ENCODE results near the gene RBMY1A1. TPM values are rescaled to one million over a fixed set of nuclear protein-coding genes. Genes with fewer than 3 reads are reported as not detected.
"Not testable (repeated sequence)": the region's sequence is repeated elsewhere in the genome, so short reads cannot be mapped to it uniquely, and the experiment has no call there.

RBMY1A1 gene
- not detected in 2 replicates for total RNA-seq

DNA sequence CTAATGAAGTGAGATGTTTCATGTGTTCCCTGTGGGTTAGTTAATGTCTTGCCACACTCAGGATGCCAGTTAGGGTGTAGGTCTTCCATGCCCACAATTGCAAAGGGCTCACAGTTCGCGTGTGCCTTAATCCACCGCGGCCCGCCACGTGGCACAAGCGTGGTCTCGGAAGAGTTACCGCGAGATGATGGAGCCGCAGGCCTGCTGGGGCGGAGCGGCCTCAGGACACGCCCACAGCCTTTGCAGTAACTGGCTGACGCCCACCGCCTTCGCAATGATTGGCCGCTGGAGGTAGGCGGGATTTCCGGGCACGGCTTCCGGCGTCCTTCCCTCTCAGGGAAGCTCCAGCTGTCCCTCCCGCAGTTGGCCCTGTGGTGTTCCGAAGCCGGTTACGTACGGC, at the start of gene RBMY1A1:
RBMY1A1 (plus strand) TSS at position 301 of the 400 bp plus-strand sequence. CDS start 2,013 bp downstream, outside the sequence.
- H3K27ac Mint-ChIP-seq; H3K27me3 Mint-ChIP-seq; DNase-seq; H3K9me3 Mint-ChIP-seq; CTCF ChIA-PET; H3K4me1 Mint-ChIP-seq; intact Hi-C loops (cut with micrococcal nuclease); H3K4me3 Mint-ChIP-seq; H3K36me3 Mint-ChIP-seq (ENCODE audit: low read depth); POLR2A ChIA-PET; ATAC-seq (ENCODE audit: low read depth): not testable (repeated sequence)

DNA sequence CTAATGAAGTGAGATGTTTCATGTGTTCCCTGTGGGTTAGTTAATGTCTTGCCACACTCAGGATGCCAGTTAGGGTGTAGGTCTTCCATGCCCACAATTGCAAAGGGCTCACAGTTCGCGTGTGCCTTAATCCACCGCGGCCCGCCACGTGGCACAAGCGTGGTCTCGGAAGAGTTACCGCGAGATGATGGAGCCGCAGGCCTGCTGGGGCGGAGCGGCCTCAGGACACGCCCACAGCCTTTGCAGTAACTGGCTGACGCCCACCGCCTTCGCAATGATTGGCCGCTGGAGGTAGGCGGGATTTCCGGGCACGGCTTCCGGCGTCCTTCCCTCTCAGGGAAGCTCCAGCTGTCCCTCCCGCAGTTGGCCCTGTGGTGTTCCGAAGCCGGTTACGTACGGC, 23.6 kb upstream of the RBMY1A1 start, which contains the start of gene RBMY1B:
RBMY1B (plus strand) TSS at position 301 of the 400 bp plus-strand sequence. CDS start 2,013 bp downstream, outside the sequence.
- CTCF ChIA-PET; DNase-seq; ATAC-seq (ENCODE audit: low read depth); H3K4me1 Mint-ChIP-seq; H3K36me3 Mint-ChIP-seq (ENCODE audit: low read depth); H3K27me3 Mint-ChIP-seq; intact Hi-C loops (cut with micrococcal nuclease); POLR2A ChIA-PET; H3K27ac Mint-ChIP-seq; H3K9me3 Mint-ChIP-seq; H3K4me3 Mint-ChIP-seq: not testable (repeated sequence)

DNA sequence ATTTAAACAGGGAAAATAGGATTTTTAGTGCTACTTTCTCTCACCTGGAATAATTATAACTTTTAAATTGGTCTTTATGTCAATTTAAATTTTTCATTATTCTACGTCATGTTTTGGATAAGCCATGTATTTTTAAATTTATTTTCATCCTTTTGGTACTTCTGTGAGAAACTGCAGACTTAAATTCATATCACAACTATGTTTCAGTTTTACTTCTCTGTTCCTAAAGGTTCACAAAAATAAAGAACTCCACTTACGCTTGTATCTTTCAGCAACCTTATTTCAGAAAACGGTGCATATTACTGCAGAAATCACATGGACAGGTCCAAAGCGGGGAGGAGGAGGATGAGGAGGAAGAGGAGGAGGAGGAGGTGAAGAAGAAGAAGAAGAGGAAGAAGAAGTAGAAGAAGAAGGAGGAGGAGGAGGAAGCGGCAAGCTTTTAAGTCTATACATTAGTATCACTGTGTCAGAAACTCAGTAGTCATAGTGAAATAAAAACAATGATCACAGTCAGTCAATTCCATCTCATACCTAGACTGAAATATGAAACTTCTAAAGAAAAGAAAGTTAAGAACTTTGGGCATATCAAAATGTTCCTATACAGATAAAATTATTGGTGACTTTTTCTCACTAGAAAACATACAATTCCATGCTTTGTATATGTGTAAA, 24.8 kb downstream of the RBMY1A1 start:
- POLR2A ChIA-PET; H3K4me3 Mint-ChIP-seq; DNase-seq; intact Hi-C loops (cut with micrococcal nuclease); H3K4me1 Mint-ChIP-seq; CTCF ChIA-PET; H3K27me3 Mint-ChIP-seq; H3K9me3 Mint-ChIP-seq; H3K36me3 Mint-ChIP-seq (ENCODE audit: low read depth); H3K27ac Mint-ChIP-seq; ATAC-seq (ENCODE audit: low read depth): not testable (repeated sequence)

DNA sequence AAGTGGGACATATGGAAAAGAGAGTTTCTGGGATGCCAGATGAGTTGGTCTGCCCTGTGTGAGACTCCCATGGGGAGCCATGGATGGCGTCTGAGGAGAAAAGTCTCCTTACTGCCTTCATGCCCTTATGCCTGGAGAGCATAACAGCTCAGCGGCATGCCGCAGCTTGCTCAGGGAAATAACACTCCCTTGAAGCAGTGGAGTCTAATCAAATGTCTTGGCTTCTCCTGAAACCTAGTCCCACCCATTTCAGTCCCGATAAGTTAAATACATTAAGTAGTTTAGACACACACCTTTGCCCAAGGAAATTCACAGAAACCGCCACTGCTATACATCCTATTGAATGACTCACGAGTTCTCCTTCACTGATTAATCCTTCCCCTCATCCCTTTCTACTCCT, 50.8 kb downstream of the RBMY1A1 start:
- no peaks in the 10 kb centered on the region for H3K27me3 Mint-ChIP-seq
- TF ChIP-seq, protein P1, sequence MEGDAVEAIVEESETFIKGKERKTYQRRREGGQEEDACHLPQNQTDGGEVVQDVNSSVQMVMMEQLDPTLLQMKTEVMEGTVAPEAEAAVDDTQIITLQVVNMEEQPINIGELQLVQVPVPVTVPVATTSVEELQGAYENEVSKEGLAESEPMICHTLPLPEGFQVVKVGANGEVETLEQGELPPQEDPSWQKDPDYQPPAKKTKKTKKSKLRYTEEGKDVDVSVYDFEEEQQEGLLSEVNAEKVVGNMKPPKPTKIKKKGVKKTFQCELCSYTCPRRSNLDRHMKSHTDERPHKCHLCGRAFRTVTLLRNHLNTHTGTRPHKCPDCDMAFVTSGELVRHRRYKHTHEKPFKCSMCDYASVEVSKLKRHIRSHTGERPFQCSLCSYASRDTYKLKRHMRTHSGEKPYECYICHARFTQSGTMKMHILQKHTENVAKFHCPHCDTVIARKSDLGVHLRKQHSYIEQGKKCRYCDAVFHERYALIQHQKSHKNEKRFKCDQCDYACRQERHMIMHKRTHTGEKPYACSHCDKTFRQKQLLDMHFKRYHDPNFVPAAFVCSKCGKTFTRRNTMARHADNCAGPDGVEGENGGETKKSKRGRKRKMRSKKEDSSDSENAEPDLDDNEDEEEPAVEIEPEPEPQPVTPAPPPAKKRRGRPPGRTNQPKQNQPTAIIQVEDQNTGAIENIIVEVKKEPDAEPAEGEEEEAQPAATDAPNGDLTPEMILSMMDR (IDR thresholded peaks at IDR 0.05): no peak
- no peaks in the 10 kb centered on the region for H3K36me3 Mint-ChIP-seq (ENCODE audit: low read depth)
- POLR2A ChIA-PET: no interaction called here
- no peaks in the 10 kb centered on the region for H3K4me1 Mint-ChIP-seq
- CTCF ChIA-PET: no interaction called here
- intact Hi-C loops (cut with micrococcal nuclease): no loop called here
- no peaks in the 10 kb centered on the region for H3K9me3 Mint-ChIP-seq
- no peak overlapping the region for H3K27ac Mint-ChIP-seq
- H3K4me3 Mint-ChIP-seq: no peak overlapping the region
- ATAC-seq (ENCODE audit: low read depth) (no peak), DNase-seq (no peak)

DNA sequence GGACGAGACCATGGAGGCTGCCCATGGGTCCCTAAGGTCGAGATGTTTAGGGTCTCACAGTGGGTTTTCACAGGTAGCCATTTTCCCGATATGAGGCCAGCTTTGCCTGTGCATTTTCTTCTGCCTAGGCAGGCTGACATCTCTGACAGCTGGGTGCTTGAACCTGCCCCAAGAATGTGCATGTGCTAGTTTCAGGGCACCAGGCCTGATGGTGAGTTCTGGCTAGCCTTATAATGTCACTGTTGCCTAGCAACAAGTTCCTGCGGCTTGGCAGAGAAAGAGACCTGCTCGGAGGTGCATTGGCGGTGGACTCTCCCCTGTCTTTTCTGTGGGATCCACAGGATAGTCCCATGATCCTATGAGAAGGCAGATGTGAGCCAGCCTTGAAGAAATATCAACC, 51.8 kb downstream of the RBMY1A1 start:
- H3K4me3 Mint-ChIP-seq; H3K36me3 Mint-ChIP-seq (ENCODE audit: low read depth); POLR2A ChIA-PET; H3K27ac Mint-ChIP-seq; H3K4me1 Mint-ChIP-seq; intact Hi-C loops (cut with micrococcal nuclease); H3K9me3 Mint-ChIP-seq; ATAC-seq (ENCODE audit: low read depth); CTCF ChIA-PET; H3K27me3 Mint-ChIP-seq; DNase-seq: not testable (repeated sequence)

DNA sequence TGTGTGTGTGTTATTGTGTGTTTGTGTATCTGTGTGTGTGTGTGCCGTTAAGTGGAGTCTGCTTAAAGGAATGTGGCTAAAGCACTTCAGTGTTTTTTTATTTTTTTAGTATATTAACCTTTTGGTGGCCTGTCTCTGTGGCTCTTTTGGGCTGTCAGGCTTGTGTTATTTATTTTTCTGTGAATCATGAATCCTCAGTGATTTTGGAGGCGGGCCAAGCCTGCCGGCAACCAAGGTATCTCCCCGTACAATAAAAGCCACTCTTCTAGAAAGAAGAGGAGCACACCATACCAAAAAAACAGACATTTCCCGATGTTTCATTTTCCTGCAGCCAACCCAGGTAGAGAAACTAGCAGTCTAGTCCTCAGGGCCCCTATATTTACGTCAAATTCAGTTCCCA, 57.4 kb downstream of the RBMY1A1 start:
- ChIA-PET POLR2A (no interaction called here), CTCF (no interaction called here)
- no peaks in the 10 kb centered on the region for H3K27me3 Mint-ChIP-seq
- TF ChIP-seq, protein P1 (IDR thresholded peaks at IDR 0.05): no peak
- H3K27ac Mint-ChIP-seq: no peak overlapping the region
- H3K9me3 Mint-ChIP-seq: no peaks in the 10 kb centered on the region
- ATAC-seq (ENCODE audit: low read depth): no peak
- DNase-seq: no peak
- H3K36me3 Mint-ChIP-seq (ENCODE audit: low read depth): no peaks in the 10 kb centered on the region
- H3K4me3 Mint-ChIP-seq: no peak overlapping the region
- intact Hi-C loops (cut with micrococcal nuclease): no loop called here
- H3K4me1 Mint-ChIP-seq: no peaks in the 10 kb centered on the region

DNA sequence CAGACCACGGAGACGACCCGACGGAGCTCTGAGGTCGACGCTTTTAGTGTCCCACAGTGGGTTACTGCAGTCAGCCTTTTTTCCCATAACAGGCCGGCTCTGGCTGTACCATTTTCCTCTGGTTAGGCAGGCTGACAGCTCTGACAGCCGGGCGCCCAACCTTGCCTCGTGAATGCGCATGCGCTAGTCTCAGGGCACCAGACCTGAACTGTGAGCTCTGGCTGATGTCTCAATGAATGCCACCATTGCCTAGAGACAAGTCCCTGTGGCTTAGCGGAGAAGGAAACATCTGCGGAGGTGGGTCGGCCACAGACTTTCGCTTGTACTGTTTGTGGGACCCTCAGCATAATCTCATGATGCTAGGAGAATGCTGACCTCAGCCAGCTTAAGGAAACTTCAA, 61.6 kb downstream of the RBMY1A1 start:
- H3K36me3 Mint-ChIP-seq (ENCODE audit: low read depth); CTCF ChIA-PET; DNase-seq; H3K27me3 Mint-ChIP-seq; H3K27ac Mint-ChIP-seq; intact Hi-C loops (cut with micrococcal nuclease); H3K9me3 Mint-ChIP-seq; H3K4me1 Mint-ChIP-seq; H3K4me3 Mint-ChIP-seq; POLR2A ChIA-PET: not testable (repeated sequence)
- peak; percentile 28 for ATAC-seq (ENCODE audit: low read depth)

Other genes with a start within 250 kb of the RBMY1A1 start
- not detected in 2 replicates for gene RBMY1B, start 23.5 kb upstream of the RBMY1A1 start, total RNA-seq

Measured in activated B cell treated with CpG ODN at 0.5 μM for 24 hours (primary cell).